HUES6 (cell line): ENCODE results near the gene ACKR2.

Experiments used
- H3K27ac ChIP-seq: 2 replicates; pipeline ENCODE4 v1.7.0; 2013; ENCODE audit warnings: low read depth, mild to moderate bottlenecking, low read length, inconsistent platforms
- H3K27me3 ChIP-seq: 2 replicates; pipeline ENCODE4 v1.6.1; 2013; ENCODE audit warnings: low read length; ENCODE audit not compliant: control insufficient read depth, insufficient read depth
- H3K36me3 ChIP-seq: 2 replicates; pipeline ENCODE4 v1.6.1; 2013; ENCODE audit warnings: low read length; ENCODE audit not compliant: control insufficient read depth, insufficient read depth
- H3K4me1 ChIP-seq: 2 replicates; pipeline ENCODE4 v1.6.1; 2013; ENCODE audit warnings: low read length; ENCODE audit not compliant: control insufficient read depth, insufficient read depth
- H3K4me3 ChIP-seq: 2 replicates; pipeline ENCODE4 v1.5.1; 2013; ENCODE audit warnings: low read depth, low read length
- H3K9ac ChIP-seq: one replicate; pipeline ENCODE4 v1.6.1; 2013; ENCODE audit warnings: mild to moderate bottlenecking, low read length
- H3K9me3 ChIP-seq: 2 replicates; pipeline ENCODE4 v1.6.1; 2013; ENCODE audit warnings: low read depth, low read length; ENCODE audit not compliant: control insufficient read depth, insufficient read depth

Gene ACKR2

DNA sequence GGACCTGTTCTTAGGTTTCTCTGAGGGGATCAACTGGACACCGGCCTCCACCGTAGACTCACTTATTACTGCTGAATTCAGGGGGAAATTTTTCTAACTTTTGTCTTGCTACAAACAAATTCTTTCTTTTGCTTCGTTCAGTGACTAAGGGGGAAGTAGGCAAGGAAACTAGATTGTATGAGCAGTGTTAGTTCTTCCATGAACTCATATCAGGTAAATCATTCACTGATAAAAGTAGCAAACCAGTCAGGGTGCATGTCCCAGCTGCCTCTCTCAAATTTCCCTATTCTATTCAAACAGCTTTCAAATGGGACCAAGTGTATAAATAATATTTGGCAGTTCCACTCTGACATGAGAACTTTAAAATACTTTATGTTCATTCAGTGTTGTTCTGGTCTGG lies 28.8 kb upstream of the ACKR2 start:
- H3K27me3 ChIP-seq, result no peaks in the 10 kb centered on the region
- H3K9ac ChIP-seq, result no peak overlapping the region
- no peak overlapping the region for H3K27ac ChIP-seq
- peaks cover 23% of the 10 kb centered on the region for H3K36me3 ChIP-seq
- H3K9me3 ChIP-seq, result no peaks in the 10 kb centered on the region
- H3K4me3 ChIP-seq, result no peak overlapping the region
- no peaks in the 10 kb centered on the region for H3K4me1 ChIP-seq

DNA sequence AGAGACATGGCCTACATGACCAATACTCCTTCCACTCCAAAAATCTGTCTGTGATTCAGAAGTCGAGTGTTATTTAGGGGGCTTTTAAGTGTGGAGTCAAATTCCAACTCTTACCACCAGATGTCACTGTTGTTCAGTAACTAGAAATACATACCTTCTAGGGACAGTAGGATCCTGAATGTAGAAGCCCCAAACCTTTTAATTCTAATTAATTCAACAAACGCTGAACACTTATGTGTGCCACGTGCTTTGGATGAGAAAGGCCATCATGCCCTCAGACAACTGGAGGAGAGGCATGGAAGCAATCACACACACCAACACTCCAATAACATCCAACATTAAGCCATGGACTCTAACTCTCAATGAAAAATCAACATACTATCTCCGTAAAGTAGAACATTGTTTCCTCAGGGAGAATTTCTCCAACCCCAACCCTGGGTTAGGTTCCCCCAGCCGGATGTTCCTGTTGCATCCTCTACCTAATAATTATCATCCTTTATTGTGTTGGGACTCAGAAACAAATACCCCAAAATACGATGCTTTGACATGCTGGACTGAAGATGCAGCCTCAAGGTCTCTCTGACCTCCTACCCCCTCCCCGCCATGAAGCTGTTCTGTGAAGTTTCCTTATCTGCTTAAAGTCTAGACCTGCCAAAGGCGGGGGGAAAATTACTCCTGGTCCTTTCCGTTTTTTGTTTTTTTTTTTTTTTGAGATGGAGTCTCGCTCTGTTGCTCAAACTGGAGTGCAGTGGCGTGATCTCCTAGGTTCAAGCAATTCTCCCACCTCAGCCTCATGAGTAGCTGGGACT lies 28.1 kb upstream of the ACKR2 start:
- Histone ChIP-seq H3K9ac (no peak overlapping the region), H3K36me3 (peaks cover 30% of the 10 kb centered on the region)

DNA sequence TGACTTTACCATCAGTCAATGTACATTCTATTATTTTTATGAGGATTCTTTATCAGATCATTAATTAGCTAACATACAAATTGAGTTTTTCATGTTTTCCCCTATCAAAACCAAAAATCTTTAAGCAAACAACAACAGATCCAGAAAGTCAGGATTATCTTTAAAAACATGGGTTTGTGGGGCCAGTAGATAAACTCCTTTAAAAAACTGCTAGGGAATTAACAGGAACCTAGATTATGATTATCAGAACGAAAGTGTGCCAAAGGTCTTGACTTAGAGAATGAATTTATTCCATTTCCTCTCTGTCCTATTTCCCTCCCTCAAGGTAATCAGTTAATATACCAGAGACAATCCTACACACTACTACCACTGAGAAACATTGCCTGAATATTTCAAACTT lies 23.0 kb upstream of the ACKR2 start:
- Histone ChIP-seq H3K9me3 (no peaks in the 10 kb centered on the region), H3K27me3 (no peaks in the 10 kb centered on the region), H3K36me3 (peaks cover 55% of the 10 kb centered on the region), H3K9ac (no peak overlapping the region), H3K27ac (no peak overlapping the region), H3K4me3 (no peak overlapping the region), H3K4me1 (no peaks in the 10 kb centered on the region)

More for the DNA sequence above, 28.1 kb upstream of the ACKR2 start:
- no peak overlapping the region for H3K4me3 ChIP-seq
- H3K4me1 ChIP-seq, result no peaks in the 10 kb centered on the region
- no peaks in the 10 kb centered on the region for H3K27me3 ChIP-seq
- H3K27ac ChIP-seq, result no peak overlapping the region
- no peaks in the 10 kb centered on the region for H3K9me3 ChIP-seq

DNA sequence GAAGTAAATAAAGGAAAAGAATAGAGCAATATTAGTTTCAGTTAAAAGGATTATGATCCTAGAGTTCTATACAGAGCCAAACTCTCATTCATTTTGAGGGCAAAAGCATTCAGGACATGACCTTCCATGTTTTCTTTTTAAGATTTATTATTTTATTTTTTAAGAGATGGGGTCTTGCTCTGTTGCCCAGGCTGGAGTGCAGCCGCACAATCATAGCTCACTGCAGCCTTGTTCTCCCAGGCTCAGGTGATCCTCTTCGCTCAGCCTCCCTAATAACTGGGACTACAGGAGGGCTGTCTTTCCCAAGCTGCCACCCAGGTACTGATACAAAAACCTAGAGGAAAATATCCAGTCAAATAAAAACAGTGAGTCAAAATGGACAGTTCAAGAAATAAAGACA lies 22.6 kb upstream of the ACKR2 start:
- H3K4me3 ChIP-seq, result no peak overlapping the region
- no peaks in the 10 kb centered on the region for H3K4me1 ChIP-seq
- H3K9me3 ChIP-seq, result no peaks in the 10 kb centered on the region
- H3K27me3 ChIP-seq, result no peaks in the 10 kb centered on the region
- H3K27ac ChIP-seq, result no peak overlapping the region
- H3K9ac ChIP-seq, result no peak overlapping the region
- peaks cover 58% of the 10 kb centered on the region for H3K36me3 ChIP-seq

DNA sequence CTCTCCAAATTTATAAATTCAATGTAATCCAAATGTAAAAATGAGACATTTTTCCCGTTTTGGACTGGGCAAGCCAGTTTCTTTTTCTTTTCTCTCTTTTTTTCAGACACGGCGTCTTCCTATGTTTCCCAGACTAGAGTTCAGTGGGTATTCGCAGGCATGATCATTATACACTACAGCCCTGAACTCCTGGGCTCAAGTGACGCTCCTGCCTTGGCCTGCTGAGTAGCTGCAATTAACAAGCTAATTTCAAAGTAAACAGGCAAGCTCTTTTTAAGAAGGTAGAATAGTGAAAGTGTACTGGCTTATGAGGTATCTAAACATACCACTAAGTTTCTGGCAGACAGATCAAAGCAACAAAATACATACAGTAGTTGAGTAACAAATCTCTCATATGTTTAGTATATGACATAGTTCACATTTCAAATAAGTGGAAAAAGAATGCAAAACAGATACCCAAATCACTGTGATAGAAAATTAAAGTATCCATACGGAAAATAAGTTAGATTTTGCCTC lies 18.5 kb upstream of the ACKR2 start:
- Histone ChIP-seq H3K27me3 (no peaks in the 10 kb centered on the region), H3K4me3 (no peak overlapping the region), H3K9ac (no peak overlapping the region), H3K27ac (no peak overlapping the region), H3K36me3 (peaks cover 51% of the 10 kb centered on the region), H3K4me1 (no peaks in the 10 kb centered on the region), H3K9me3 (no peaks in the 10 kb centered on the region)

DNA sequence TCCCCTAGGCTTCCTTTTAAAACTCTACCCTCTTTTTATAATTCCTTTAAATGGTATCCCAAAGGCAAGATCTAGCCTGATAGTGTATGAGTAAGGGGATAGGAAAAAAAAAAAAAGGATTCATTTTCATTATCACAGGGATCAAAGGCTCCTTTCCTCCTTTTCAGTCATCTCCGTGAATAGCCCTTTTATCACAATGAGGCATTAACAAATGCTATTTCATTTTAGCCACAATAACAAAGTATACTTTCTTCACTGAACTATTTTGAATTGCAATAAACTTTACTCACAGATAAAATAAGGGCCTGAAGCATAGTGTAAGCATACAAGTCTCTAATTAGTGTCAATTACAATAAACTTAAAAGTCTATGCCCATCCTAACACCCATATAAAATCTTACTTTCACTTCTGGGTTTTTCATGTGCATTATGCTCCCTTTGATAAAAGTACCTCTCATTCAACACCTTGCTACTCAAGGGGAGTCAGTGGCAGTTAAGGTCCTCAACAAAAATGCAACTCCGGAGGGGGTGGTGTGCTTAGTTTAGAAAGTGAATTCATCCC lies 13.5 kb upstream of the ACKR2 start:
- Histone ChIP-seq H3K4me3 (no peak overlapping the region), H3K27me3 (no peaks in the 10 kb centered on the region), H3K36me3 (peaks cover 24% of the 10 kb centered on the region), H3K27ac (no peak overlapping the region), H3K9ac (no peak overlapping the region), H3K4me1 (peaks cover 8% of the 10 kb centered on the region; the same call in 1 of the 2 replicates), H3K9me3 (no peaks in the 10 kb centered on the region)

DNA sequence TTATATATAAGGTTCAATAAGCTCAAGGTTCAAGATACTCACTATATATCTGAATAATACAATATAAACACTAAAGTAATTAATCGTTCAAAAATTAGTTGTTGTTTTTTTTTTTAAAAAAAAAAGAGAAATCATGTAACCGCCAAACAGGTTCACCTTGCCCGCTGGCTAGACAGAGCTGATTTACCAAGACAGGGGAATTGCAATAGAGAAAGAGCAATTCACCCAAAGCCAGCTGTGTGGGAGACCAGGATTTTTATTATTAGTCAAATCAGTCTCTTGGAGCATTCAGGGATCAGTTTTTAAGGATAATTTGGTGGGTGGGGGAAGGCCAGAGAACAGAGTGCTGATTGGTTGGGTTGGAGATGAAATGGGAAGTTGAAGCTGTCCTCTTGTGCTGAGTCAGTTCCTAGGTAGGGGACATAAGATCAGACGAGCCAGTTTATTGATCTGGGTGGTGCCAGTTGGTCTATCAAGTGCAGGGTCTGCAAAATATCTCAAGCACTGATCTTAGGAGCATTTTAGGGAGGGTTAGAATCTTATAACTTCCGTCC lies 12.8 kb upstream of the ACKR2 start:
- H3K9me3 ChIP-seq, result no peaks in the 10 kb centered on the region
- H3K9ac ChIP-seq, result no peak overlapping the region
- H3K27me3 ChIP-seq, result no peaks in the 10 kb centered on the region
- H3K4me3 ChIP-seq, result no peak overlapping the region
- no peak overlapping the region for H3K27ac ChIP-seq
- H3K4me1 ChIP-seq, result peaks cover 13% of the 10 kb centered on the region; the same call in 1 of the 2 replicates
- H3K36me3 ChIP-seq, result peaks cover 22% of the 10 kb centered on the region

DNA sequence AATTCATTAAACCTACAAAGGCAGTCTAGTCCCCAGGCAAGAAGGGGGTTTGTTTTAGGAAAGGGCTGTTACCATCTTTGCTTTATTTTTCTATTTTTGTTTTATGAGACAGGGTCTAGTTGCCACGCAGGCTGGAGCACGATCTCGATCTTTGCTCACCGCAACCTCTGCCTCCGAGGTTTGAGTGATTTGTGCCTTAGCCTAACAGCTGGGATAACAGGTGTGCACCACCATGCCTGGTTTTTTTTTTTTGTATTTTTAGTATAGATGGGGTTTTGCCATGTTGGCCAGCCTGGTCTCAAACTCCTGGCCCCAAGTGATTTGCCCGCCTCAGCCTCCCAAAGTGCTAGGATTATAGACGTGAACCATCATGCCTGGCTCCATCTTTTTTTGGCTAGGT lies 9.9 kb upstream of the ACKR2 start:
- Histone ChIP-seq H3K4me3 (no peak overlapping the region), H3K36me3 (peaks cover 6% of the 10 kb centered on the region), H3K4me1 (peaks cover 18% of the 10 kb centered on the region), H3K27ac (no peak overlapping the region), H3K9me3 (no peaks in the 10 kb centered on the region), H3K27me3 (no peaks in the 10 kb centered on the region), H3K9ac (no peak overlapping the region)

DNA sequence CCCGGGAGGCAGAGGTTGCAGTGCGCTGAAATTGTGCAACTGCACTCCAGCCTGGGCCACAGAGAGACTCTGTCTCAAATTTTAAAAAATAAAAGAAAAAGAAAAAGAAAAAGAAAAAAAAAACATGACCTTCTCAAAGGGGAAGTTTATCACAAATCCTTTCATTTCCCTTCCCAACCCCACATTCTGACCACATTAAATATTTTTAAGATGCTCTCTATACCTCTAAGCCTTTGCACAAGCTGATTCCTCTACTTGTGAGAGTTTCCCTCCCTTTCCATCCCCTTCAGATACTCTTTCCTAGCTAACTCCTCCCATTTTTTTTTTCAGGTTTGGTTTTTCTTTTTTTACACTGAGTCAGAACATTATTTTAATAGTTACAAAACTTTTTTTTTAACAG lies 9.0 kb upstream of the ACKR2 start:
- H3K4me1 ChIP-seq, result peaks cover 20% of the 10 kb centered on the region
- H3K27me3 ChIP-seq, result peaks cover 3% of the 10 kb centered on the region; the same call in 1 of the 2 replicates
- H3K4me3 ChIP-seq, result no peak overlapping the region
- peaks cover 3% of the 10 kb centered on the region; the same call in 1 of the 2 replicates for H3K36me3 ChIP-seq
- no peak overlapping the region for H3K27ac ChIP-seq
- H3K9ac ChIP-seq, result no peak overlapping the region
- H3K9me3 ChIP-seq, result no peaks in the 10 kb centered on the region

DNA sequence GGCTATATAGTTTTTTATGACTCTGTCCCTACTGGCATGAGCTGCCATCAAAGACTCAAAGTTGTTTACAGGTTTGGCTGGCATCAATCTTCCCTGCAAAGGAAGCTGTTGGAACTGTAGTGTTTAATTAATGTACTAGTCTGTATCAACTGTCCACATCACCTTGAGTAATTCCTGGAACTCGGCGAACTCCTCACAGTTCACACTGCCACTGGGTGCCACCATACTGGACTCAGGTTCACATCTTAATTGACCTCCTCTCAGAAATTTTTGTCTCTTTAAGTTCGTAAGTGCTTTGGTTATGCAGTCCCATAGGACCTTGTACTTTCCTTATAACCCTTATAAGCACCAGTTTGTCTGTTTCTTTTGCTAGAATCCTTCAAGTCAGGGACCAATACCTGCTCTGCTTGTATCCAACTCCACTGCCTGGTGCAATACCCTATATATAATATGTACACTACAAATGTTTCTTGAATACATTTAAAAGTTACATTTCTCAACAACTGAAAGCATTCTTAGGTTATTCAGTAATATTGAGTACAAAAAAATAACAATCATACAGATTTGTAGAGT lies 8.1 kb upstream of the ACKR2 start:
- Histone ChIP-seq H3K4me1 (peaks cover 25% of the 10 kb centered on the region), H3K9me3 (no peaks in the 10 kb centered on the region), H3K4me3 (no peak overlapping the region), H3K27ac (no peak overlapping the region), H3K27me3 (peaks cover 10% of the 10 kb centered on the region; the same call in 1 of the 2 replicates), H3K36me3 (peaks cover 3% of the 10 kb centered on the region; the same call in 1 of the 2 replicates), H3K9ac (no peak overlapping the region)

DNA sequence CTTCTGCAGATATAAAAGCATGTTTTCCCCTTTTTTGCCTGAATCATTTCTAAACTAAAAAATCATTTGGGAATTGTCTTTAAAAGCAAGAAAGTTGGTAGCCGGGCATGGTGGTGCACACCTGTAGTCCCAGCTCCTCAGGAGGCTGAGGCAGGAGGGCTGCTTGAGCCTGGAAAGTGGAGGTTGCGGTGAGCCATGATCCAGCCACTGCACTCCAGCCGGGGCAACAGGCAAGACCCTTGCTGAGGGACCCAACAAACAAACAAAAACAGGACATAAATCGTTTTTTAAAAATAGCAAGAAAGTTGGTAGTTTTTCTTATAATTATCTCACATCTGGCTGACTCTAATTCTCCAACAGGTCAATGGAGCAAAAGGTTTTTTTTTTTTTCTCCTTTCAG lies 7.5 kb upstream of the ACKR2 start:
- peaks cover 10% of the 10 kb centered on the region; the same call in 1 of the 2 replicates for H3K27me3 ChIP-seq
- H3K9ac ChIP-seq, result no peak overlapping the region
- no peak overlapping the region for H3K4me3 ChIP-seq
- peaks cover 3% of the 10 kb centered on the region; the same call in 1 of the 2 replicates for H3K36me3 ChIP-seq
- peaks cover 25% of the 10 kb centered on the region for H3K4me1 ChIP-seq
- H3K27ac ChIP-seq, result no peak overlapping the region
- H3K9me3 ChIP-seq, result no peaks in the 10 kb centered on the region
